ENCODE results near the gene GIPC2. TPM values are rescaled to one million over a fixed set of nuclear protein-coding genes. Genes with fewer than 3 reads are reported as not detected.

Gene GIPC2
- total RNA-seq, 4 donors from 2014 or later, result 14.2 to 40.1 (median 24.1) TPM

GRCh38 chr1:78049396-78049795 lies 3.6 kb downstream of the GIPC2 start:
- Histone ChIP-seq H3K4me3 (no peak overlapping the region), H3K27ac (no peak overlapping the region), H3K4me1 (peaks cover 0 to 31% (median 2%) of the 10 kb centered on the region in 4 donors), H3K27me3 (peaks cover 23% of the 10 kb centered on the region), H3K36me3 (no peaks in the 10 kb centered on the region), H3K9me3 (no peaks in the 10 kb centered on the region)
- 98% methylated on average over 4 of the region's 4 CpGs; no CpG with 5 or more reads in 1 of the 2 donors for WGBS, 2 donors (ENCODE audit: low coverage in 1 of 2)
- intact Hi-C loops (cut with DNase I; ENCODE audit: low total_unique reads), result no loop called here
- TF ChIP-seq EP300 (IDR thresholded peaks at IDR 0.05; ENCODE audit: low read depth), result no peak
- DNase-seq, result no peak
- in situ Hi-C loops (cut with MboI; ENCODE audit: low pct_ligation_motif_present in 1 of 4, low pct_unique_long_range_greater_than_20kb in 1 of 4, low sequenced_read_pairs in 3 of 4), result no loop called here

GRCh38 chr1:78051005-78051404 lies 5.2 kb downstream of the GIPC2 start:
- H3K4me1 ChIP-seq, result peaks cover 0 to 27% (median 3%) of the 10 kb centered on the region in 4 donors
- no peak overlapping the region for H3K27ac ChIP-seq
- intact Hi-C loops (cut with DNase I; ENCODE audit: low total_unique reads), result no loop called here
- TF ChIP-seq EP300 (IDR thresholded peaks at IDR 0.05; ENCODE audit: low read depth) (no peak), CTCF (IDR thresholded peaks at IDR 0.05) (no peak), POLR2A (IDR thresholded peaks at IDR 0.05) (no peak), POLR2AphosphoS5 (IDR thresholded peaks at IDR 0.05) (no peak)
- in situ Hi-C loops (cut with MboI; ENCODE audit: low pct_ligation_motif_present in 1 of 4, low pct_unique_long_range_greater_than_20kb in 1 of 4, low sequenced_read_pairs in 3 of 4), result no loop called here
- no peak for DNase-seq
- WGBS, 2 donors (ENCODE audit: low coverage in 1 of 2), result 94 to 100% methylated on average over 2 of the region's 2 CpGs
- no peaks in the 10 kb centered on the region for H3K9me3 ChIP-seq
- peaks cover 14% of the 10 kb centered on the region for H3K27me3 ChIP-seq
- H3K4me3 ChIP-seq, result no peak overlapping the region
- H3K36me3 ChIP-seq, result no peaks in the 10 kb centered on the region

- H3K36me3 ChIP-seq, result no peaks in the 10 kb centered on the region
- 67 to 85% methylated on average over 1 to 2 of the region's 2 CpGs for WGBS, 2 donors (ENCODE audit: low coverage in 1 of 2)
- H3K27ac ChIP-seq, result no peak overlapping the region
- H3K9me3 ChIP-seq, result no peaks in the 10 kb centered on the region
- no peaks in the 10 kb centered on the region for H3K27me3 ChIP-seq
- no peak overlapping the region for H3K4me3 ChIP-seq
- intact Hi-C loops (cut with DNase I; ENCODE audit: low total_unique reads) (no loop called here), in situ Hi-C loops (cut with MboI; ENCODE audit: low pct_ligation_motif_present in 1 of 4, low pct_unique_long_range_greater_than_20kb in 1 of 4, low sequenced_read_pairs in 3 of 4) (no loop called here)
- TF ChIP-seq POLR2A (IDR thresholded peaks at IDR 0.05) (no peak), CTCF (IDR thresholded peaks at IDR 0.05) (no peak), POLR2AphosphoS5 (IDR thresholded peaks at IDR 0.05) (no peak), EP300 (IDR thresholded peaks at IDR 0.05; ENCODE audit: low read depth) (no peak)
- H3K4me1 ChIP-seq, result peaks cover 0 to 16% (median 3%) of the 10 kb centered on the region in 4 donors
- DNase-seq, result no peak
Observed at GRCh38 chr1:78052685-78053405, 7.1 kb downstream of the GIPC2 start.

GRCh38 chr1:78053498-78053897 lies 7.7 kb downstream of the GIPC2 start:
- DNase-seq, result no peak
- H3K27me3 ChIP-seq, result no peaks in the 10 kb centered on the region
- TF ChIP-seq POLR2AphosphoS5 (IDR thresholded peaks at IDR 0.05) (no peak), POLR2A (IDR thresholded peaks at IDR 0.05) (no peak), EP300 (IDR thresholded peaks at IDR 0.05; ENCODE audit: low read depth) (no peak), CTCF (IDR thresholded peaks at IDR 0.05) (no peak)
- no peaks in the 10 kb centered on the region for H3K9me3 ChIP-seq
- no peak overlapping the region for H3K27ac ChIP-seq
- in situ Hi-C loops (cut with MboI; ENCODE audit: low pct_ligation_motif_present in 1 of 4, low pct_unique_long_range_greater_than_20kb in 1 of 4, low sequenced_read_pairs in 3 of 4), result no loop called here
- intact Hi-C loops (cut with DNase I; ENCODE audit: low total_unique reads), result no loop called here
- H3K4me1 ChIP-seq, result peaks cover 0 to 9% (median 3%) of the 10 kb centered on the region in 4 donors
- H3K4me3 ChIP-seq, result no peak overlapping the region
- 88 to 91% methylated on average over 1 to 2 of the region's 2 CpGs for WGBS, 2 donors (ENCODE audit: low coverage in 1 of 2)
- no peaks in the 10 kb centered on the region for H3K36me3 ChIP-seq

- Histone ChIP-seq H3K27me3 (no peaks in the 10 kb centered on the region), H3K27ac (no peak overlapping the region), H3K4me1 (peaks cover 0 to 9% (median 3%) of the 10 kb centered on the region in 4 donors), H3K4me3 (no peak overlapping the region), H3K9me3 (no peaks in the 10 kb centered on the region), H3K36me3 (no peaks in the 10 kb centered on the region)
- no peak for DNase-seq
- TF ChIP-seq EP300 (IDR thresholded peaks at IDR 0.05; ENCODE audit: low read depth) (no peak), POLR2AphosphoS5 (IDR thresholded peaks at IDR 0.05) (no peak)
- intact Hi-C loops (cut with DNase I; ENCODE audit: low total_unique reads), result no loop called here
- in situ Hi-C loops (cut with MboI; ENCODE audit: low pct_ligation_motif_present in 1 of 4, low pct_unique_long_range_greater_than_20kb in 1 of 4, low sequenced_read_pairs in 3 of 4), result no loop called here
Observed at GRCh38 chr1:78054559-78054958, 8.8 kb downstream of the GIPC2 start.
